NK-92 (cell line): Measurements from ENCODE around the gene PTPRC.

Experiments
- DNase-seq: peaks from one replicate; lab custom pipeline; 2025; ENCODE audit not compliant: unreplicated experiment; lab: John Stamatoyannopoulos, UW

PTPRC gene

DNA sequence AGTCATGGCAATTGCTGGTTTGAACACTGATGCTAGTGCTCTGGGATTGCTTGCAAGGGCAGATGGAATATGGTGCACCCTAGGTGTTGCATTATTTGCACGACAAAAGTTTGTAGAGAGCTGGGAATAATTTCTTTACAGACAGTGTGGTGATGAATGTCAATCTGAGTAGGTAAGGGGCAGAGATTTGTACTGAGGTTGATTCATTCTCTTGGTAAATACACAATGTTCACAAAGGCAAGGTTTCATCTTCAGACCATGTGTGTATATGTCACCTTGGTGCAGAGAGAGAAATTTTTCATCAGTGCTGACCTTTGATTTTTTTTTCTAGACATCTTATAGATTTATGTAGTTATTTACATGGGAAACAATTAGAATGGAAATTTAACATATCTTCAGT lies 5.0 kb downstream of the PTPRC start:
- no peak for DNase-seq

DNA sequence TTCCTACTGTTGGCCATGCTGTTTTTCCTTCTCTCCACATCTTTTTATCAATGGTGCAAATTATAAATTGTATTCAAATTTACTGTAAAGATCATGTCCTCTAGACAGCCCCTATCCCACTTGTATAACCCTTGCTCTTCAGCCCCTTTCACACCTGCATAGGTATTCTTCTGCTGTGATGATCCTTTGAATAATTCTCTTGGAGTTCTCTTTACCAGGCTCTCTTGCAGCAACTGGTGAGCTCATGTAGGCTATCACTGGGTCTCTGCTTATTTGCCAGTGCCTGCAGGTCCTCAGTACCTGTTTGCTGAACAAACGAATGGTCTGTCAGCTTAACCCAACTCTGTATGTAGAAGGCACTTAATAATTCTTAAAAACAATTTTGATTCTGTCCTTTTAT lies 8.2 kb downstream of the PTPRC start:
- DNase-seq, result no peak

DNA sequence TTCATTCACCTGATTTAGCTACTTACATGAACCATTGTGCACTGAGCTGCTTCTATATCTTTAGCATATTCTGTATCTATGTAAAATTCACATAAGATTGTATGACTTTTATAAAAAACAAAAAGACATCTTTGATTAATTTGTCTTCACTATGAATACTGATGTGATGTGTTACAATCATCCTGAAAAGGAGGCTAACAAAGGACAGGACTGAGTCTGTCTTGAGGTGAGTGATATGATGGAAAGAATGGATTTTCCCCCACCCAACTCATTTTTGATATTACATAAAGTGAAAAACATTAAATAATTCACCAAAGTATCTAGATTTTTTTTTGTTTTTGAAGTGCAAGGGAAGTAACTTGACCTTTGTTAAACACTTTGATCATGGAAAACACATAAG lies 9.8 kb downstream of the PTPRC start:
- DNase-seq, result no peak

DNA sequence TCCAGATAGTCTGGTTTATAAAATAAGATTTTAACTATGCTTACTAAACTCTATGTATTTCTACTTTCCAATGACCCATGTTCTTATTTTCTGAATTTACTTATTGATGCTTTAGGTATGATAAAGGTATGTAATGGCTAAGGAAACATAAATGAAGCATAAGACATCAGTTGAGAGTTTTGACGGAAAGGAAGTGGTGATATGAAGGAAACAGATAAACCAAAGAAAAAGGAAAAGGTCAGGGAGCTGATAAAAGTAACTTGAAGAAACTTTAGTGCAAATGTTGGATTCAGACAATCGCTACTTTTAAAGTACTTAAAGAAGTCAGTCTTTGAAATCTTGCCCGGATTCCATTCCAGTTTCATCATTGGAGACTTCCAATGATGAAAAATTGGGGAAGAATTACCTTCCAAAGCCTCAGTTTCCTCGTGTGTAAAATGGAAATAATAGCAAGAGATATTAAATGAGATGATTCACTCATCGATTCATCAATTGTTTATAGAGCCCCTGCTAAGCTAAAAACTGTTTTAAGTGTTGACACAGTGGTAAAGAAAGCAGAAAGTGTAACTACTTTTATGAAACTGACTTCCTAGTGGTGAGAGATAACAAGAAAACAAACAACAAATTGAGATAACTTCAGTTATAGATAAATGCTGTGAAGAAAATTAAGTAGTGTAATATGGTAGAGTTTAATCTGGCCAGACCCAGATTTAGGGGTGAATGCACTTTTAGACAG lies 10.6 kb downstream of the PTPRC start:
- no peak for DNase-seq

DNA sequence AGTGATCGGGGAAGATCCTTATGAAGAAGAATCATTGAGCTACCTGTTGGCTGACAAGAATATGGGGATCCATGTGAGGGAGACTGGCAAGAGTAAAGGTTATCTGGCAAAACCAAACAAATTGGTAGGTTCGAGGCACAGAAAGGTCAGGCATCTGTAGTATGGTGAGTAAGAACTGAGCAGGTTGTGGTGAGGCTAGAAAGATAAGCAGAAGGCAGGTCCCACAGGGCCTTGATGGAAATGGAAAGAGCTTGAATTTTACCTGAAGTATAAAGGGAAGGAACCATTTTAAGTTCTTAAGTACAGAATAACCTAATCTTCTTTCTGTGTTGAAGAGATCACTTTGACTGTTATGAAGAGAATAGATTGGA lies 11.1 kb downstream of the PTPRC start:
- DNase-seq, result no peak

DNA sequence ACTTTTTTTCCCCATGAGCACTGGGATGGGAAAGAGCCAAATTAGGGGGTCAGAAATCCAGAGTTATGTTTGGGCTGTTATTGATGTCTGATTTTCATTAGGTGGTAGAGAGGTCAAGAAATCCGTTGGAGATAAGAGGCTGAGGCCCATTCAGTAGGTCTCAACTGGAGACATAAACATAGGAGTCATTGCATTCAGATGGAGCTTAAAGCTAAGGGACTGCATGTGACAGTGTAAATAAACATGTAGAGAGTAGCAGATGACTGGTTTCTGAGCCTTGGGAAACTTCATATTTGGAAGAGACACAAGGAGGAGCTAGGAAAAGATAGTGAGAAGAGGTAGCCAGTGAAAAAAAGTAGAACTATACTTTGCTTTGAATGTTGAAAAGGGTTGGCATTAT lies 11.7 kb downstream of the PTPRC start:
- no peak for DNase-seq

DNA sequence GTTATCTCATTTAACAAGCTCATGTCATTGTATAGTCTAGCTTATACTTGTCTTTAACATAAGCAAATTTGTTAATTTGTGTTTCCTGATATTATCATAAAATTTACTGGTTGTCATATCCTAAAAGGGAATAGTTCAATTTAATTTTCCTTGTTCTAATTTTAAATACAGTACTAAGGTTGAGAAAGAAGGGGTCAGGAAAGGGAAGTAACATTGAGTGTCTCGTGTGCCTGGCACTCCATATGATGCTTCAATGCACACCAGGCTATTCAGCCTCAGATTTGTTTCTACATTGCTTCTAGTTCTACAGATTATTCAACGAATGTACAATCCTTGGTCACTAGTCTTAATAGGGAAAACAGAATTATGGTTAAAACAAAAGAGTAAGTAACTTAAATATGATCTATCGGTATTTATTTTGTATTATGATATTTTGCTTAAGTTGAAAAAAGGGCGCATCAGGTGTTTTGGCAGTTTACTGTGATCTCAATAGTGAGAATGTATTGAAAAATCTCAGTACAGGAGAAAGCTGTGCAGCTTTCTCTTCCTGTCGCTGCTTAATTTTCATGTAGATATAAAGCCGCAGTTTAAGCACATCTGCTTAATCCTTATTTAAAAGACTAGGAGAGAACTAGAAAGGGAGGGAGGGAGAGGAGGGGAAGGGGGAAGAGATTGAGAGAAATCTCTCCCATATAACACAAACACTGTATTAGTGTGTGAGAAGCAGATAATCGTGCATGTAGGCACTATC lies 13.0 kb downstream of the PTPRC start:
- no peak for DNase-seq

DNA sequence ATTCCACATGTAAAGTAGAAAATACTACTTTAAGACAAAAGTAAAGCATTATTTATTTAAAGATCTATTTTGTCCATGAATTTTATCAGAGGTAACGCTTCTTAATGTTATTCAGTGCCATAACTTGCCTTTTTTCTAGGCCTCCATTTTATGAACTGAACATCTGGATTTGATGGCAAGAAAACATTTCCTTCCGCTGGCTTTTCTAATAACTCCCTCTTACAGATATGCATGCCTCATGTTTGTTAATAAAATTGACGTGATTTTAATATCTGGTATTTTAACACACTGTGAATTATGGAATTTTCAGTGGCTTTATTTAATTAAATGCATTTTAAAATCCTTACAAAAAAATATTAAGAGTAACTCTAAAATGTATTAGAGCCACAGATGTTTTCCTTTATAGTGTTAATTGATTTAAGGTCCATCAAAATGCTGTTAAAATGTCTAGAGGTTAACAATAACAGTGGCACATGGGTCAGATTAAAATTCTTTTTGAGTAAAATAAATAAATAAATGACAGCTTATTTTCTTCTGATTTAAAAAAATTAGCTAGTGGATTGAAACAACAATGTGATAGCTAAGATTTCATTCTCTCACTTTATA lies 15.1 kb downstream of the PTPRC start:
- DNase-seq, result no peak

DNA sequence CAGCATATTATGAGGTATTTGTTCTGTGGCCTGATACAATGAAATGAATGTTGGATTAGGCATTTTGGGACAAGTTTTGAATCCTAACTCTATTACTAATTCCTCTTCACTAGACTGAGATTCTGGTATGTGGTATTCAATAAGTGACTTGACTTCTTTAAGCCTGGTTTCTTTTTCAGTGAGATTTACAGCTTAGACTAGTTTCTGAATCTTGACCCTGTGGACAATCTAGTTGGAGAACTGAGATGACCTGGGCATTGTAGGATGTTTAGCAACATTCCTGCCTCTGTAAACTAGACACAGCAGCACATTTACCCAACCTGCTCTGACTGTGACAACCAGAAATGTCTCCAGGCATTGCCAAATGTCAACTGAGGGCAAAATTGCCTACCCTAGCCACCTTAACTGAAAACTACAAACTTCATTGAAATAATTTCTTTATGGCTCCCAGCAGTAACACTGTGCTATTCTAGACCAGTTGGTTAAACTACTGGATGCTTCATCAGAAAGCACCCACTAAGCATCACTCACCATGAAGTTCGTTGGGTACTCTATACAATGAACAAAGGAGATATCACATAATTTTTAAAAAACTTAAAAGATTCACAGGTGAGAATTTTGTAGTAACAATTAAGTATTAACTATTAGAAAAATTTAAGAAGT lies 16.8 kb downstream of the PTPRC start:
- no peak for DNase-seq

DNA sequence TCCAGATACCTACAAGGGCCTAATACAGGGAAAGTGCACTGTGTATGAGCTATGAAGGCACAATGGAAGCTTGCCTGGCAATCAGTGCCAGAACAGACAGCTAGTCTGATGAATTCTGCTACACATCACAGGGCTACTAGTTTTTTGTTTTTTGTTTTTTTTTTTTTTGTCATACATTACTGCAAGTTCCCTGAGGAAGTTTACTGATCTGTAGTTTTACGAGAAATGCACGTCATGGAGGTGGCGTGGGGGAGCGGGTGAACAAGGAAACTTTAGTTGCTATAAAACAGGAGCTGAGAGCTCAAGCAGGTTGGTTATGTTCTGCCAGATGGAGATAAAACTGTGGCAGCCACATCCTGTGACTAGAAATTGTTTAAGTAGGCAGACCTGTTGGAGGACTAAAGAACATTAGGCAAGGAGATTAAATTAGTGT lies 17.7 kb downstream of the PTPRC start:
- peak; percentile 34 for DNase-seq

DNA sequence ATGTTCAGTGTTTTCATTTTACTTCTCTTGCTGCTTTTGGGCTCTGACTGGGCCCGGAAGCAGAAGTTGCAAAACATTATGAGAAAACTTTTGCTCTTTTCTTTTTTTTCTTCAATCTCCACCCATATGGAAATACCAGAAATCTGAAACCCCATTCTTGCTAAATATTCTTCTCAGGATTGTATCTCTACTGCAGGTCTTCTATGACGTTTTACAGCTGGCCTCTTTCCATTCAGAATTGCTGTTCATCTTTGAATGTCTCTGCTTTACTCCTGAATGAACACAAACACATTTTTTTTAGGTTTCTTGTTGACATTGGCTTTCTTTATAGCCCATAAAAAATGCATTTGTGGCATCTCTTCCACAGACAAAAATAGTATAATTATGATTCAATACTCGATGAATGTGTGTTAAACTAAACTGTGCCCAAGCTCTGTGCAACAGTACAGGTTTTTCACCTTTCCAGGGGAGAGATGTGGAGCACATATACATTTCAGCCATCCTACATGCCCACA lies 18.8 kb downstream of the PTPRC start:
- DNase-seq, result no peak

DNA sequence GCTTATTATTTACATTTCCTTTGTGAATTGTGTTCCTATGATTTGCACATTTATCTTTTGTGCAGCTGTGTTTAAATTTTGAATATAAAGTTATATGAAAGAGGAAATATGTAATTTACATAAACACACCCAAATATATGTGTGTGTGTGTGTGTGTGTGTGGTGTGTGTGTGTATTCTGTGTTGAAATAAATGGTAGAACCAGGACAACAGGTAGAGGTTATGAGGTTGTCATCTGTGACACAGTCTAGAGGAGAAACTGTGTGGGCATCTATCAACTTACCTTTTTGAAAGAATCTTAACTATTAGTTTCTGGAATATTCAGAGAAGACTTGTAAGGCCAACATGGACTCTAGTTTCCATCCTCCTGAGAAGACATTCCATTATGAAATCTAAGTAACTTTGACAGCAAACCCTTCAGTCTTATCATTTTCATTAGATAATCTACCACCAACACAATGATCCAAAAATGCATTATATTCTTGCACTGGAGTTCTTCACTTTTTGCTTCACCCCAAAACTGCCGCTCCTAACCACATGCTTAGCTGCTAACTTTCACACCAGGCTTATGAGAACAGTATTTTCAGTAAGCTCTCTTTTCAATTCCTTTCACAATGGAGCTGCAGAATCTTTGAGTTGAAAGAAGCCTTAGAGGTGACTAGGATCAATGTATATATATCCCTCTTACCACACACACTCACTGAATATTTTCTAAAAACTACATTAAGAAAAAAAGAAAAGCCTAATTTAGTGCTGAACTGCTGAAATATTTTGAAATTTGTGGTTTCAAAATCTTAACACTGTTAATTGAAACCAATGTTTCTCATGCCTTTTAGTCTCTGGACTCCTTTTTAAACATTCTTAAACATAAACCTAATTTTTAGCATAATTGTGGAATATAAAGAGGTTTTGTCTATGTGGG lies 21.8 kb downstream of the PTPRC start:
- DNase-seq, result no peak

DNA sequence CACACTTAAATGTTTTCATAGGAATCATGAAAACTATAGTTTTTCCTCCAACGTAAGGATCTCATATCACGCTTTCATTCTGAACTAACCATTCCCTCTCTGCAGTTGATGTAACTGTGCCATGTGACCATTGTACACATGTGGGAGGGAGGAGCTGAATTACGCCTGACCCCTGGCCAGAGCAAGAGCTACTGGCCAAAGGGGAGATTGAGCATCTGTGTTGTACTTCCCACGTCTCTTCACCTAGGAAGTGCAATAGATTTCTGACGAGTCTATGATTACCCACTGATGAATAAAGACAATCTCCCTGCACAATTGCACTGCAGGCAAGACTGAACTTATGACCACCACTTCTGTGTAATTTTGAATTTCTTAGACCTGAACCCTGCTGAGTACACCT lies 24.0 kb downstream of the PTPRC start:
- no peak for DNase-seq

DNA sequence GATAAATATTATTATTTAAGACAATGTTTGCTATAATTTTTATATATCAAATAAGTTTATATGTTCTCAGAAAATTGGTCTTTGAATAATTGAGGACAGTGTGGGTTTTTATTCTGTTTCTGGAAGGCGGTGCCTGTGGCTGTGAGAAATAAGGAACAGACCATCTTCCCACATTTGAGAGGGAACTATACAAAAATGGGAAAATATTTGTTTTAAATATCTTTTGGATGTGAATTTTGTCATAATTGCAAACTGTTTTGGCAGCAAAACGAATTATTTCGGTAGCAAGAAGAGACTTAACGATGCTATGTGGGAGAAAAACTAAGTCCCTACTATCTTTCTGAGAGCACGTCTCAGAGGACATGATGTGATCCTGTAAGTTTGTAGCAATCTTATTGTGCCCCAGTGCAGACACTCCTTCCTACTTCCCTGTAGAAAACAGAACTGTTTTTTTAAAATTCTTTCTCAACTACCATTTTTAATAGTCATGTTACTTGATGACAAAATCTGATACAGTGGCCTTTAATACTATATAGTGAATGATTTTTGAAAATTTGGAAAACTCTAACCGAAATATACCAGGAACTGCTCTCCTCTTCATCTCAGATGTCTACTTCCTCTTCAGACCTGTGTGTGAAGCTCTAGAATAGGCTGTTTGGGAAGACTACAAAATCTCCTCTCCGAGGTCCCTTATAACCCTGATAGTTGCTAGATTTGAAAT lies 25.4 kb downstream of the PTPRC start:
- no peak for DNase-seq

DNA sequence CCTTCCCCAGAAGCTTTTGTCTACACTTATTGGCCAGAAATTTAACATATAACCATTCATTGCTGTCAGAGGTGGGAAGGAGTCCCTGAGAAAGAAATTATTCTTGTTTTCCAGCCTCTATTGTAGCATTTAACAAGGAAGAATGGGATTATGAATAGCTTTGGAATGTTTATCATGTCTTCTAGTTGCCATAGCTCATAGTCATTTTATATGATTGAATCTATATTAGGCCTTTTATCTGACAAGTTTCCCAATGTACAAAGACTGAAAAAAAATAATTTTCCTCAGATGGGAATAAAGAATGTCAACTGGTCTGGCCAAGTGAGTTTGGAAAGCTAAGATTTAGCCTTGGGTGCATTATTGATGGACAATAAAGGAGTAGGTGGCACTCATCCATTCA lies 28.3 kb downstream of the PTPRC start:
- DNase-seq, result no peak

DNA sequence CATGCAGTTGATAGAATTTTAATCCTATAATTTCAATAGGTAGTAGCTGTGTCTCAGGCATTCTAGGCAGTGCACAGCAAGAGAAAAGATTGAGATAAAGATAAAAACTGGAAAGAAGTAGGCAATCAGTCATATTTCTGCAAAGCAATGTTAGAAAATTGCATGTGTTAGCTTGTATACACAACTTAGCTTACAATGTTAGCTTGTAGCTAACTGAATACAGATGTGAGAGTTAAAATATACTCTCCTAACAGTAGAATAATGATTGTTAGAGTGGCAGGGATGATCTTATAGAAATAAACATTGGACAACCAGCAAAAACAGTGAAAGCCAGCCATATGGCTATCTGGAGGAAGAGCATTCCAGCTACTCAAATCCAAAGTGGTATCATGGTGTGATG lies 29.0 kb downstream of the PTPRC start:
- DNase-seq, result no peak

DNA sequence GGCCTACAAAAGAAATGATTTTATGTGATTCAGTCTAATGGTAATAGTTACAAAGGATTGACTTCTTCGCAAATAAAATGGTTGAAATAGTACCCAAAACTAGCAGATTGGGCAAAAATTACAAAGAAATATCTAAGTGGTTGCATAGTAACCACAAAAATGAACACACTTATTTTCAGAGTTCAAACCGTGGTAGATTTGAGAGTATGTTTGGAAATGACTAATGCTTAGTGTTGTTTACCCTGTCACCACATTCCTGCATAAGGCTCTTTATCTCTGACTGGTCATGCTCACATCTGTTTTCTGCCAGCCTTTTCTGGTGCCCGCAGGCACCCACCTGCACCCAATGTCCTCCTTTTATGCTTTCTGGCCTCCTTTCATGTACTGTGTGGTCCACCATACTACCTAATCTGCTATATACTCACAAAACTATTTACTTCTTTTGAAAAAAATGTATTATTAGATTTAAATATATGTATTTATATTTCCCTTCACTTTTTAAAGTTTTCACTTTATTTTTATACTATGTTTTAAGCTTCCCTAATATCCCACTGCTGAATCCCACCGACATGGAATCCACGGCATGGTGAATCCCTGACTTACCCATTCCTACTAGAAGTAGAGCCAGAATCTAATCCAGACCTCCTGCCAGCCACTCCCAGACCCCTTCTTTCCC lies 30.3 kb downstream of the PTPRC start:
- no peak for DNase-seq

DNA sequence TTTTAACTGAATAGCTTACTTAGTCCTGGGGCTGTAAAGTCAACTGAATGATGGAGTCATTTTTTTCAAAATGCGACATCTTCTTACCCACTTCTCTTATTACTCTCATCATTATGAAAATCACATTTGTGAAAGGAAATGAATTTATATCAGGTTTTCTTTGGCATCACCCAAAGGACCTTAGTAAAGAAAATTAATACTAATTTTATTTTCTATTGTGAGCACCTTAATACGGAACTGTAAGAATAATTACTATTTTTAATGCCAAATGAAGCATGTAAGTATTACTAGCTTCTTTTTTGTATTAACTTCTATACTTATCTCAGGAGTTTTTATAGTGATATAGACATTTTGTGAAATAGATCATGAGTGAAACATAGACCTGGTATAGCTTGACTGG lies 30.9 kb downstream of the PTPRC start:
- no peak for DNase-seq

DNA sequence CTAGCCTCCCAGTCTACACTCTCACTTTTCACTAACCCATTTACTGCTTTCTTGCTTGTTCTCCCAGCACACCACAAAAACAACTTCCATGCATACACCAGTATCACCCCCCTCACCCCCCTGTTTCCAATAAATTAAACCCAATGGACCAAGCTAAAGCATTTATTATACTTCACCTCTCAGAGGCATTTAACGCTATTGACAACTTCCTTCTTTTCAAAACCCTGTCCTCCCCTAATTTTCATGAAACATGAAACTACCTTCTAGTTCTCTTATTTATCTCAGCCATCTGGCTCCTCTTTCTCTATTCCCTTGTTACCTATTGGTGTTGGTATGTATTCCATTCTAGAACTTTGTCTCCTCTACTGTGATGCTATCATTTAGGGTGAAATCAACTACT lies 32.3 kb downstream of the PTPRC start:
- no peak for DNase-seq
